HG03103 (cell line): ENCODE results near the gene MAST4.

ENCODE experiments used
- ATAC-seq: cut with Tn5 transposase; IDR thresholded peaks from one replicate; pipeline ENCODE4 v1.9.1; 2021; ENCODE audit warnings: low read depth; ENCODE audit not compliant: unreplicated experiment

Gene MAST4

GRCh38 chr5:66864240-66864884 is 268.2 kb downstream of the MAST4 start:
- no peak for ATAC-seq

GRCh38 chr5:66867618-66868322 is 271.6 kb downstream of the MAST4 start:
- no peak for ATAC-seq

GRCh38 chr5:66869347-66869746 is 273.2 kb downstream of the MAST4 start:
- no peak for ATAC-seq

- ATAC-seq: no peak
Observed at GRCh38 chr5:66870708-66871107, 274.5 kb downstream of the MAST4 start.

- no peak for ATAC-seq
Observed at GRCh38 chr5:66871651-66872050, 275.5 kb downstream of the MAST4 start.

GRCh38 chr5:66872736-66873331 is 276.6 kb downstream of the MAST4 start:
- no peak for ATAC-seq

- ATAC-seq: no peak
Observed at GRCh38 chr5:66874004-66874403, 277.8 kb downstream of the MAST4 start.

- no peak for ATAC-seq
Observed at GRCh38 chr5:66875315-66875714, 279.1 kb downstream of the MAST4 start.

GRCh38 chr5:66876266-66876807 is 280.1 kb downstream of the MAST4 start:
- no peak for ATAC-seq

GRCh38 chr5:66877843-66878242 is 281.6 kb downstream of the MAST4 start:
- ATAC-seq: no peak

- ATAC-seq: no peak
Observed at GRCh38 chr5:66880401-66880800, 284.2 kb downstream of the MAST4 start.

GRCh38 chr5:66881480-66882161 is 285.4 kb downstream of the MAST4 start:
- ATAC-seq: no peak

GRCh38 chr5:66882606-66883227 is 286.5 kb downstream of the MAST4 start:
- no peak for ATAC-seq

- ATAC-seq: no peak
Observed at GRCh38 chr5:66884564-66885243, 288.5 kb downstream of the MAST4 start.

- ATAC-seq: no peak
Observed at GRCh38 chr5:66886941-66887340, 290.7 kb downstream of the MAST4 start.

- ATAC-seq: no peak
Observed at GRCh38 chr5:66888613-66889012, 292.4 kb downstream of the MAST4 start.

GRCh38 chr5:66889056-66889455 is 292.9 kb downstream of the MAST4 start:
- ATAC-seq: no peak

- ATAC-seq: no peak
Observed at GRCh38 chr5:66889524-66889923, 293.3 kb downstream of the MAST4 start.

GRCh38 chr5:66891184-66891925 is 295.2 kb downstream of the MAST4 start:
- no peak for ATAC-seq
